WERI-Rb-1 (cell line): ENCODE measurements around the gene TCEA3.

ENCODE experiments used
- DNase-seq: peaks from one replicate; pipeline ENCODE4 v3.0.0-alpha.2; 2020
- H3K27ac ChIP-seq: fragments of 250-450 bp; sonication (Bioruptor Pico); 2 replicates; pipeline ENCODE4 v1.5.1; 2020; ENCODE audit warnings: mild to moderate bottlenecking, moderate library complexity
- H3K27me3 ChIP-seq: fragments of 250-450 bp; sonication (Bioruptor Pico); 2 replicates; pipeline ENCODE4 v1.5.1; 2021; ENCODE audit warnings: mild to moderate bottlenecking, low read depth, moderate library complexity; ENCODE audit not compliant: insufficient read depth, severe bottlenecking
- H3K36me3 ChIP-seq: fragments of 250-450 bp; sonication (Bioruptor Pico); 2 replicates; pipeline ENCODE4 v1.5.1; 2020; ENCODE audit warnings: mild to moderate bottlenecking, moderate library complexity
- H3K4me3 ChIP-seq: 2 replicates; pipeline ENCODE4 v1.5.1; 2011; ENCODE audit warnings: low read depth, mild to moderate bottlenecking, control low read depth, low read length
- H3K9me3 ChIP-seq: fragments of 250-450 bp; sonication (Bioruptor Pico); 2 replicates; pipeline ENCODE4 v1.5.1; 2021; ENCODE audit warnings: mild to moderate bottlenecking, moderate library complexity; ENCODE audit not compliant: severe bottlenecking
- TF ChIP-seq, protein P1 (sequence below): IDR thresholded peaks from 2 replicates; pipeline ENCODE4 v1.5.1; 2011; ENCODE audit warnings: low read depth, mild to moderate bottlenecking, control low read depth, inconsistent platforms, low read length

TCEA3 gene

DNA sequence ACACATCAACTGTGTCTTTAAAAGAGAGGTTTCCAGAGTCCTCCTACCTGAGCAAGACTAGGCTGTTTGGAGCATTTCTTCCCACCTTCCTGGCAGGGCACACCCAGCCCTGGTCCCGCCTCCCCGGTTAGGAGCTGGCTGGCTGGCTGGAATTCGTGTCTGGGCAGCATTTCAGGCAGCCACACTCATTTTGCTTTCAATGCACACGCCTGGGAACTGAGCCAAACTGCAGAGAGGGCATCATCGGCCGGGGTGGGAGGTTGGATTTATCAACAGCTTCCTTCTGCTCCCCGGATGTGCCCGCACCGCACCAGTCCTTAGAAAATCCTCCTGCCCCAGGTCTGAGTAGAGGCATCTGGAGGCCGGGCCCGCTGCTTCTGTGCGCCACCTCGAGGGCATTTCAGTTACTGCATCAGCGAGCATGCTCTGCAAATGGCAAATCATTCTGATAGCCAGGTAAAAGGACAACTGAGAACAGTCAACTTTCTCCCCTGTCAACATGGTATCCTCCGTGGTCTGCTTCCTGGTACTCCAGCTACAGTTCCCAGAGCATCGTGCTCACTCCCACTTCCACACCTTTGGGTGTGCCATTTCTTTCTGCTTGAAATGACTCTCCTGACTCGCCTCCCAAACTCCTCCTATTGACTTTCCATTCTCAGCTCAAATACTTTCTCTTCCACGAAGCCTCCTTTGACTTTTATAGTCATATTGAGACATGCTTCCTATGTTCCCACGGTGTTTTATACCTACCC, 20.6 kb downstream of the TCEA3 start:
- TF ChIP-seq, protein P1, sequence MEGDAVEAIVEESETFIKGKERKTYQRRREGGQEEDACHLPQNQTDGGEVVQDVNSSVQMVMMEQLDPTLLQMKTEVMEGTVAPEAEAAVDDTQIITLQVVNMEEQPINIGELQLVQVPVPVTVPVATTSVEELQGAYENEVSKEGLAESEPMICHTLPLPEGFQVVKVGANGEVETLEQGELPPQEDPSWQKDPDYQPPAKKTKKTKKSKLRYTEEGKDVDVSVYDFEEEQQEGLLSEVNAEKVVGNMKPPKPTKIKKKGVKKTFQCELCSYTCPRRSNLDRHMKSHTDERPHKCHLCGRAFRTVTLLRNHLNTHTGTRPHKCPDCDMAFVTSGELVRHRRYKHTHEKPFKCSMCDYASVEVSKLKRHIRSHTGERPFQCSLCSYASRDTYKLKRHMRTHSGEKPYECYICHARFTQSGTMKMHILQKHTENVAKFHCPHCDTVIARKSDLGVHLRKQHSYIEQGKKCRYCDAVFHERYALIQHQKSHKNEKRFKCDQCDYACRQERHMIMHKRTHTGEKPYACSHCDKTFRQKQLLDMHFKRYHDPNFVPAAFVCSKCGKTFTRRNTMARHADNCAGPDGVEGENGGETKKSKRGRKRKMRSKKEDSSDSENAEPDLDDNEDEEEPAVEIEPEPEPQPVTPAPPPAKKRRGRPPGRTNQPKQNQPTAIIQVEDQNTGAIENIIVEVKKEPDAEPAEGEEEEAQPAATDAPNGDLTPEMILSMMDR, result peak; percentile 89
- H3K27me3 ChIP-seq, result no peaks in the 10 kb centered on the region
- no peaks in the 10 kb centered on the region for H3K36me3 ChIP-seq
- H3K27ac ChIP-seq, result 0 out of 2 replicates have a peak overlapping the region, but pooled peaks have one; percentile 31
- peak; percentile 89 for DNase-seq
- H3K9me3 ChIP-seq, result peaks cover 2% of the 10 kb centered on the region
- peak overlapping the region; percentile 5; the same call in 1 of the 2 replicates for H3K4me3 ChIP-seq

DNA sequence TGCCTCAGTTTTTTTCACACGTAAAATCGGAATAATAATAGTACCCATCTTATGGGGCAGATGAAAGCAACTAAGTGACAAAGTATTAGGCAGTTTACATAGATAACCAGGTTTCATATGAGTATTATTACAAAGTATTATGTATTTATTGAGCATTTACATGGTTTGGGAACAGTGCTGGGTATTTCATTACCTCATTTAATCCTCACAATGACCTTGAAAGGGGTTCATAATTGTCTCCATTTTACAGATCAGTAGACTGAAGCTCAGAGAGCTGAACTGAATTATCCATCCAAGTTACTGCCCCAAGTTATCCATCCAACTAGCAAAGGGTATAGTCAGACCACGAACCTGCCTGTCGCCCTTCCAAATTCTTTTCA, 21.2 kb downstream of the TCEA3 start:
- Histone ChIP-seq H3K9me3 (peaks cover 2% of the 10 kb centered on the region), H3K36me3 (no peaks in the 10 kb centered on the region), H3K4me3 (no peak overlapping the region; the same call in 1 of the 2 replicates), H3K27ac (no peak overlapping the region), H3K27me3 (no peaks in the 10 kb centered on the region)
- DNase-seq, result no peak
- TF ChIP-seq, protein P1, result no peak

DNA sequence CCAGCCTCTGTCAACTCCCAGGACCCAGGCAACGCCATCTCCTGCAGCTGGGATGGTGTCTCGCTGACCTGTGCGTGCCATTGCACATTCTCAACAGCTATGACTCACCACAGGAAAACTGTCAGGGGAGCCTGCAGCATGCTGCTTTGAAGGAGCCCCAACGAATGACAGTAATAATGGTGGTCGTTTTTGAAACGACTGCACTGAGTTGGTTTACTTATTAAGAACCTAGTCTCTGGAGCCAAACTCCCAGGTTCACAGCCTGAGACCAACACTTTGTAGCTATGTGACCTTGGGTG, 21.6 kb downstream of the TCEA3 start:
- Histone ChIP-seq H3K36me3 (no peaks in the 10 kb centered on the region), H3K9me3 (peaks cover 2% of the 10 kb centered on the region), H3K4me3 (no peak overlapping the region), H3K27me3 (no peaks in the 10 kb centered on the region), H3K27ac (no peak overlapping the region)
- DNase-seq, result no peak
- TF ChIP-seq, protein P1, result no peak

DNA sequence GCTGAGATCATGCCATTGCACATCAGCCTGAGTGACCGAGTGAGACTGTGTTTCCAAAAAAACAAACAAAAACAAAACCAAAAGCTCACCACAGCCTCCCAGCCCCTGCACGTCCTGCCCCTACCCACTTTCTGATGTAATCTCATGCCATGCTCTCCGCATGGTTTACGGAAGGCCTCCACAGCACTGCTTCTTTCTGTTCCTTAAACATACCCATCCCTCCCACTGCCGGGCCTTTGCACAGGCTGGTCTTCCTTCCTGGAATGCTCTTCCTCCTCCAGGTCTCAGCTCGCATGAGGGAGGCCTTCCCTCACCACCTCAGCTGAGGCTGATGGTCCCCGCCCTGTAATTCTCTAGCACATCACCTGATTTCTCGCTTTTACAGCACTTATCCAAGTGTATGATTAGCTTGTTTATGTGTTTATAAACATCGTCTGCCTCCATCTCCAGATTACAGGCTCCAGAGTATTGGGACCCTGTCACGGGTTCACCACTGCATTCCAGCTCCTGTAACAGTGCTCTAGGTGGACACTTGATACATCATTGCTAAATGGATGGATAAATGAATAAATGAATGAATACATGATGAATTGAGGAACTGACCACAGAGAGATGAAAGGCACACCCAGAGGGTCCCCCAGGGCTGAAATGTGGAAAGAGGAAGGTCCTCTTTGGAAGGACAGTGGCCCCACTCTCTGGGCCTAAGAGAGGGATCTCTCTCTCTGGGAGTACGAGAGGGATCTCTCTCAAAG, 22.1 kb downstream of the TCEA3 start:
- Histone ChIP-seq H3K4me3 (no peak overlapping the region), H3K36me3 (no peaks in the 10 kb centered on the region), H3K27me3 (no peaks in the 10 kb centered on the region), H3K27ac (no peak overlapping the region), H3K9me3 (peaks cover 2% of the 10 kb centered on the region)
- DNase-seq, result no peak
- TF ChIP-seq, protein P1, result no peak

DNA sequence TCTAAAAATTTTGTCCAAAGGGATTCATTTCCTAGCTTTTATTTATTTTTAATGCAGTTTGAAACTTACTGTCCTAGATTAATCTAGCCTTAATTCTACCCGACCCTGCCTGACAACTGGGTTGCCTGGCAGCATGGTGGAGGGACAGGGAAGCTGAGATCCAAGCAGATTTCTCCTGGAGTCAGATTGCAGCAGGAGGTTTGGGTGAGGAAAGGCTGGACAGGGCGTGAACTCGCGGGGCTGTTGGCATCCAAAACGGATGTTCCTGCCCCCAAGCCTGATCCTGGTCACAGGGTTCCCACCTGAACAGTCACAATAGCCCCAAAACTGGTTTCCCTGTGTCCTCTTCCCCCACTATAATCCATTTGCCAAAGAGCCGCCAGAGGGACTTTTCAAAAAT, 23.2 kb downstream of the TCEA3 start:
- Histone ChIP-seq H3K4me3 (no peak overlapping the region), H3K27ac (no peak overlapping the region), H3K27me3 (no peaks in the 10 kb centered on the region), H3K9me3 (peaks cover 2% of the 10 kb centered on the region), H3K36me3 (no peaks in the 10 kb centered on the region)
- TF ChIP-seq, protein P1, result no peak
- DNase-seq, result no peak
